Neural cell (in vitro differentiated cells): ENCODE measurements around the gene INSR. TPM values are rescaled to one million over a fixed set of nuclear protein-coding genes. Genes with fewer than 3 reads are reported as not detected.

Experiments
- H2AFZ ChIP-seq: fragments of 200-600, 300-800 bp; sonication (generic), shearing (Covaris generic); 2 replicates; pipeline ENCODE4 v1.6.0; 2014; ENCODE audit warnings: low read depth, mild to moderate bottlenecking, antibody characterized with exemption, low read length, moderate library complexity
- H3F3A ChIP-seq: fragments of 200-600 bp; shearing (Covaris generic); 2 replicates; pipeline ENCODE4 v1.6.1; 2016; ENCODE audit warnings: mild to moderate bottlenecking, moderate library complexity, mixed read lengths, antibody characterized with exemption, low read length; ENCODE audit not compliant: insufficient read depth, poor library complexity, severe bottlenecking
- H3K27ac ChIP-seq: fragments of 200-600, 300-800 bp; sonication (generic), shearing (Covaris generic); 2 replicates; pipeline ENCODE4 v1.5.1; 2014; ENCODE audit warnings: mild to moderate bottlenecking, low read length, moderate library complexity
- H3K27me3 ChIP-seq: fragments of 300-800, 200-600 bp; sonication (generic), shearing (Covaris generic); 2 replicates; pipeline ENCODE4 v1.6.0; 2014; ENCODE audit warnings: mild to moderate bottlenecking, low read depth, low read length, moderate library complexity; ENCODE audit not compliant: insufficient read depth
- H3K36me3 ChIP-seq: fragments of 300-800, 200-600 bp; sonication (generic), shearing (Covaris generic); 2 replicates; pipeline ENCODE4 v1.5.1; 2014; ENCODE audit warnings: mild to moderate bottlenecking, antibody characterized with exemption, low read length, moderate library complexity; ENCODE audit not compliant: insufficient read depth
- H3K4me2 ChIP-seq: fragments of 300-800, 200-600 bp; sonication (generic), shearing (Covaris generic); 2 replicates; pipeline ENCODE4 v1.6.0; 2014; ENCODE audit warnings: mild to moderate bottlenecking, low read length
- H3K4me3 ChIP-seq: fragments of 300-800, 200-600 bp; sonication (generic), shearing (Covaris generic); 2 replicates; pipeline ENCODE4 v1.5.1; 2014; ENCODE audit warnings: mild to moderate bottlenecking, low read length, moderate library complexity
- H3K79me2 ChIP-seq: fragments of 200-600 bp; shearing (Covaris generic); replicated peaks from 2 replicates; pipeline ENCODE4 v1.6.0; 2014; ENCODE audit warnings: mild to moderate bottlenecking, low read length, moderate library complexity; ENCODE audit not compliant: insufficient read depth
- H3K9ac ChIP-seq: fragments of 300-800, 200-600 bp; sonication (generic), shearing (Covaris generic); 2 replicates; pipeline ENCODE4 v1.6.1; 2016; ENCODE audit warnings: mild to moderate bottlenecking, low read length, mixed read lengths
- H3K9me2 ChIP-seq: fragments of 200-600 bp; shearing (Covaris generic); 2 replicates; pipeline ENCODE4 v1.6.1; 2016; ENCODE audit warnings: mild to moderate bottlenecking, low read length, mixed read lengths; ENCODE audit not compliant: insufficient read depth
- H3K9me3 ChIP-seq: fragments of 200-600, 300-800 bp; sonication (generic), shearing (Covaris generic); 2 replicates; pipeline ENCODE4 v1.6.1; 2016; ENCODE audit warnings: mild to moderate bottlenecking, mixed run types, low read length, moderate library complexity, mixed read lengths
- H4K20me1 ChIP-seq: fragments of 200-600 bp; shearing (Covaris generic); 2 replicates; pipeline ENCODE4 v1.6.1; 2016; ENCODE audit warnings: mild to moderate bottlenecking, mixed run types; ENCODE audit not compliant: insufficient read depth
- EP300 ChIP-seq: fragments of 450-650 bp; conservative IDR thresholded peaks from 2 replicates; pipeline ENCODE4 v1.6.1; 2014; ENCODE audit warnings: antibody characterized with exemption, mild to moderate bottlenecking, moderate library complexity; ENCODE audit not compliant: poor library complexity, severe bottlenecking
- EZH2 ChIP-seq: fragments of 200-600, 300-800 bp; shearing (Covaris generic), sonication (generic); IDR thresholded peaks from 2 replicates; pipeline ENCODE4 v1.6.1; 2014; ENCODE audit warnings: antibody characterized with exemption, low read length, borderline replicate concordance, mild to moderate bottlenecking; ENCODE audit not compliant: insufficient read depth, poor library complexity, severe bottlenecking
- MXI1 ChIP-seq: fragments of 450-650 bp; conservative IDR thresholded peaks from 2 replicates; pipeline ENCODE4 v1.6.1; 2014; ENCODE audit warnings: antibody characterized with exemption, mild to moderate bottlenecking; ENCODE audit not compliant: poor library complexity, severe bottlenecking
- POLR2AphosphoS5 ChIP-seq: IDR thresholded peaks from 2 replicates; pipeline ENCODE4 v1.6.1; 2012
- RAD21 ChIP-seq: fragments of 450-650 bp; conservative IDR thresholded peaks from 2 replicates; pipeline ENCODE4 v1.6.1; 2014; ENCODE audit warnings: antibody characterized with exemption, mild to moderate bottlenecking, moderate library complexity
- SMC3 ChIP-seq: fragments of 450-650 bp; conservative IDR thresholded peaks from 2 replicates; pipeline ENCODE4 v1.6.1; 2014; ENCODE audit warnings: antibody characterized with exemption, mild to moderate bottlenecking, moderate library complexity; ENCODE audit not compliant: poor library complexity
- TAF1 ChIP-seq: IDR thresholded peaks from 2 replicates; pipeline ENCODE4 v1.6.1; 2012; ENCODE audit warnings: low read depth
- polyA plus RNA-seq: library from polyadenylated mRNA; depleted of rRNA; stranded (reverse); fragments of >200 nt; gene quantifications from 2 replicates; pipeline ENCODE4 v1.2.3, GENCODE V29; 2014
- TF ChIP-seq, protein P1 (sequence below): IDR thresholded peaks from 2 replicates; pipeline ENCODE4 v1.6.1; 2012; ENCODE audit warnings: borderline replicate concordance
- TF ChIP-seq, protein P2 (sequence below): fragments of 450-650 bp; IDR thresholded peaks from 2 replicates; pipeline ENCODE4 v1.5.1; 2014; ENCODE audit warnings: antibody characterized with exemption, mild to moderate bottlenecking, moderate library complexity; ENCODE audit not compliant: poor library complexity, severe bottlenecking

INSR gene
- polyA plus RNA-seq, 1 donor from 2014 or later = 16.0 TPM

DNA sequence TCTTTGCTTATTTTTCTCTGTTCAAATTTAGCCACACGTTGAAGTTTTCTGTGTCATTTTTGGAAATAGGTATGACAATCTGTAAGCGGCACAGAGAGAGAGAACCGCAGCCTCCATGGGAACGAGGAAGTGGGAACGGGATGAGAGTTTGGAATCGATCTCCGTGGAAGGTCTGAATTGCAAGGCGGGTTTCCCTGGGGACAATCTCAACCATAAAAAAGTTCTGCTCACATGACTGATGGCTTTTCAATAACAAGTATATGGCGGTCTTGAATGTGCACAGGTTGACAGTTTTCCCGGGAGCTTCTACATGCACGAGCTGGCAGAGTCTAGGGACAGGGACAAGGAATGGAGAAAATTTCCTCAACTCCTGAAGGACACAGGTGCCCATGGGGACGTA lies 90.9 kb downstream of the INSR start:
- H4K20me1 ChIP-seq = no peaks in the 10 kb centered on the region
- no peaks in the 10 kb centered on the region for H3K79me2 ChIP-seq
- TF ChIP-seq, protein P1, sequence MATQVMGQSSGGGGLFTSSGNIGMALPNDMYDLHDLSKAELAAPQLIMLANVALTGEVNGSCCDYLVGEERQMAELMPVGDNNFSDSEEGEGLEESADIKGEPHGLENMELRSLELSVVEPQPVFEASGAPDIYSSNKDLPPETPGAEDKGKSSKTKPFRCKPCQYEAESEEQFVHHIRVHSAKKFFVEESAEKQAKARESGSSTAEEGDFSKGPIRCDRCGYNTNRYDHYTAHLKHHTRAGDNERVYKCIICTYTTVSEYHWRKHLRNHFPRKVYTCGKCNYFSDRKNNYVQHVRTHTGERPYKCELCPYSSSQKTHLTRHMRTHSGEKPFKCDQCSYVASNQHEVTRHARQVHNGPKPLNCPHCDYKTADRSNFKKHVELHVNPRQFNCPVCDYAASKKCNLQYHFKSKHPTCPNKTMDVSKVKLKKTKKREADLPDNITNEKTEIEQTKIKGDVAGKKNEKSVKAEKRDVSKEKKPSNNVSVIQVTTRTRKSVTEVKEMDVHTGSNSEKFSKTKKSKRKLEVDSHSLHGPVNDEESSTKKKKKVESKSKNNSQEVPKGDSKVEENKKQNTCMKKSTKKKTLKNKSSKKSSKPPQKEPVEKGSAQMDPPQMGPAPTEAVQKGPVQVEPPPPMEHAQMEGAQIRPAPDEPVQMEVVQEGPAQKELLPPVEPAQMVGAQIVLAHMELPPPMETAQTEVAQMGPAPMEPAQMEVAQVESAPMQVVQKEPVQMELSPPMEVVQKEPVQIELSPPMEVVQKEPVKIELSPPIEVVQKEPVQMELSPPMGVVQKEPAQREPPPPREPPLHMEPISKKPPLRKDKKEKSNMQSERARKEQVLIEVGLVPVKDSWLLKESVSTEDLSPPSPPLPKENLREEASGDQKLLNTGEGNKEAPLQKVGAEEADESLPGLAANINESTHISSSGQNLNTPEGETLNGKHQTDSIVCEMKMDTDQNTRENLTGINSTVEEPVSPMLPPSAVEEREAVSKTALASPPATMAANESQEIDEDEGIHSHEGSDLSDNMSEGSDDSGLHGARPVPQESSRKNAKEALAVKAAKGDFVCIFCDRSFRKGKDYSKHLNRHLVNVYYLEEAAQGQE = no peak
- TF ChIP-seq, protein P2, sequence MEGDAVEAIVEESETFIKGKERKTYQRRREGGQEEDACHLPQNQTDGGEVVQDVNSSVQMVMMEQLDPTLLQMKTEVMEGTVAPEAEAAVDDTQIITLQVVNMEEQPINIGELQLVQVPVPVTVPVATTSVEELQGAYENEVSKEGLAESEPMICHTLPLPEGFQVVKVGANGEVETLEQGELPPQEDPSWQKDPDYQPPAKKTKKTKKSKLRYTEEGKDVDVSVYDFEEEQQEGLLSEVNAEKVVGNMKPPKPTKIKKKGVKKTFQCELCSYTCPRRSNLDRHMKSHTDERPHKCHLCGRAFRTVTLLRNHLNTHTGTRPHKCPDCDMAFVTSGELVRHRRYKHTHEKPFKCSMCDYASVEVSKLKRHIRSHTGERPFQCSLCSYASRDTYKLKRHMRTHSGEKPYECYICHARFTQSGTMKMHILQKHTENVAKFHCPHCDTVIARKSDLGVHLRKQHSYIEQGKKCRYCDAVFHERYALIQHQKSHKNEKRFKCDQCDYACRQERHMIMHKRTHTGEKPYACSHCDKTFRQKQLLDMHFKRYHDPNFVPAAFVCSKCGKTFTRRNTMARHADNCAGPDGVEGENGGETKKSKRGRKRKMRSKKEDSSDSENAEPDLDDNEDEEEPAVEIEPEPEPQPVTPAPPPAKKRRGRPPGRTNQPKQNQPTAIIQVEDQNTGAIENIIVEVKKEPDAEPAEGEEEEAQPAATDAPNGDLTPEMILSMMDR = no peak
- TF ChIP-seq EZH2 (no peak), POLR2AphosphoS5 (no peak), RAD21 (no peak), EP300 (no peak), TAF1 (no peak), SMC3 (no peak), MXI1 (no peak)
- no peak overlapping the region for H3K4me2 ChIP-seq
- no peak overlapping the region for H3K9ac ChIP-seq
- no peaks in the 10 kb centered on the region for H3K9me3 ChIP-seq
- no peaks in the 10 kb centered on the region for H3F3A ChIP-seq
- no peaks in the 10 kb centered on the region for H3K9me2 ChIP-seq
- H3K4me3 ChIP-seq = no peak overlapping the region
- no peak overlapping the region for H3K27ac ChIP-seq
- H3K27me3 ChIP-seq = no peaks in the 10 kb centered on the region
- no peak overlapping the region for H2AFZ ChIP-seq
- no peaks in the 10 kb centered on the region for H3K36me3 ChIP-seq

DNA sequence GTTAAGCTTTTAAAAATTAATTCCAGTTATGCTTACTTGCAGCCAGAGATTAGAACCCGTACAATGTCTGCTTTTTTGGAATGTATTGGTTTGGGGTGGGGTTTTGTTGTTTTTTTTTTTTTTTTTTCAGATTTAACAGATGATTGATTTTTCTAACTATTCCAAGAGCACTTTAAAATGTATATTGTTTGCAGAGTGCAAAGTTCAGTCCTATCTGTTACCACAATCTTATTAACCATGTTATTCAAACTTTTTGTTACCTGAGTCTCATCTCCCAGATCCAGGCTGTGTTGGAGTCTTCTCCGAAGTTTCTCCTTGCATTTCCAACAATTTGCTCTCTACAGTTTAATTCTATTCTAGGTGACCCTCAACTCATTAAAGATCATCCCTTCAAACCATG lies 91.3 kb downstream of the INSR start:
- Histone ChIP-seq H3K79me2 (no peaks in the 10 kb centered on the region), H2AFZ (no peak overlapping the region), H4K20me1 (no peaks in the 10 kb centered on the region), H3K4me2 (no peak overlapping the region), H3K36me3 (no peaks in the 10 kb centered on the region), H3K27me3 (no peaks in the 10 kb centered on the region), H3K4me3 (no peak overlapping the region), H3K27ac (no peak overlapping the region), H3K9me2 (no peaks in the 10 kb centered on the region), H3K9me3 (no peaks in the 10 kb centered on the region), H3K9ac (no peak overlapping the region), H3F3A (no peaks in the 10 kb centered on the region)
- TF ChIP-seq EZH2 = no peak
- TF ChIP-seq RAD21 = no peak
- TF ChIP-seq TAF1 = no peak
- no peak for TF ChIP-seq MXI1
- TF ChIP-seq, protein P1 = no peak
- TF ChIP-seq EP300 = no peak
- no peak for TF ChIP-seq SMC3
- TF ChIP-seq, protein P2 = no peak
- TF ChIP-seq POLR2AphosphoS5 = no peak
